Measurements from ENCODE around the gene IER5L.
"Not testable (repeated sequence)": the region's sequence is repeated elsewhere in the genome, so short reads cannot be mapped to it uniquely, and the experiment has no call there.

IER5L gene

GRCh38 chr9:129202613-129203555 is 24.8 kb upstream of the IER5L start:
- peak; percentile 76 for DNase-seq

GRCh38 chr9:129201866-129202265 is 23.8 kb upstream of the IER5L start:
- no peak for DNase-seq

GRCh38 chr9:129201289-129201688 is 23.2 kb upstream of the IER5L start:
- DNase-seq: no peak

- no peak for DNase-seq
Observed at GRCh38 chr9:129200255-129200654, 22.2 kb upstream of the IER5L start.

GRCh38 chr9:129199044-129199435 is 21.0 kb upstream of the IER5L start:
- no peak for DNase-seq

- DNase-seq: no peak
Observed at GRCh38 chr9:129198319-129199043, 20.4 kb upstream of the IER5L start.

GRCh38 chr9:129197978-129198318 is 19.9 kb upstream of the IER5L start:
- DNase-seq: no peak

- not testable (repeated sequence) for DNase-seq
Observed at GRCh38 chr9:129197045-129197444, 19.0 kb upstream of the IER5L start.

GRCh38 chr9:129195606-129196005 is 17.5 kb upstream of the IER5L start:
- DNase-seq: no peak

- DNase-seq: no peak
Observed at GRCh38 chr9:129194221-129194620, 16.2 kb upstream of the IER5L start.

GRCh38 chr9:129193655-129194054 is 15.6 kb upstream of the IER5L start:
- DNase-seq: no peak

- no peak for DNase-seq
Observed at GRCh38 chr9:129191234-129191633, 13.2 kb upstream of the IER5L start.

- not testable (repeated sequence) for DNase-seq
Observed at GRCh38 chr9:129189971-129190370, 11.9 kb upstream of the IER5L start.

- no peak for DNase-seq
Observed at GRCh38 chr9:129187042-129187441, 9.0 kb upstream of the IER5L start.

GRCh38 chr9:129185991-129186390 is 7.9 kb upstream of the IER5L start:
- DNase-seq: no peak

- DNase-seq: no peak
Observed at GRCh38 chr9:129185402-129185801, 7.3 kb upstream of the IER5L start.

- no peak for DNase-seq
Observed at GRCh38 chr9:129184596-129185122, 6.6 kb upstream of the IER5L start.

- DNase-seq: no peak
Observed at GRCh38 chr9:129184219-129184524, 6.1 kb upstream of the IER5L start.

GRCh38 chr9:129183495-129184218 is 5.6 kb upstream of the IER5L start:
- no peak for DNase-seq

- peak; percentile 27 for DNase-seq
Observed at GRCh38 chr9:129182625-129183494, 4.8 kb upstream of the IER5L start.

GRCh38 chr9:129182122-129182521 is 4.1 kb upstream of the IER5L start:
- no peak for DNase-seq

- no peak for DNase-seq
Observed at GRCh38 chr9:129181246-129181645, 3.2 kb upstream of the IER5L start.
